ENCODE results near the gene PLPP3. TPM values are rescaled to one million over a fixed set of nuclear protein-coding genes. Genes with fewer than 3 reads are reported as not detected.

The PLPP3 gene
- total and polyA plus RNA-seq, 2 of the 8 experiments (the other 6 are each of a cell fraction or from before 2014, with no cell fraction given): 33.2 to 42.0 TPM

- no peaks in the 10 kb centered on the region for H4K20me1 ChIP-seq (replicated peaks in 1 of 2; ENCODE audit: control insufficient read depth in 1 of 2, insufficient read depth in 2 of 2, low read length in 2 of 2)
- H4K8ac ChIP-seq (ENCODE audit: extremely low read depth, insufficient read depth, low read length): no peak overlapping the region
- no peak overlapping the region for H3K56ac ChIP-seq (replicated peaks; ENCODE audit: insufficient read length, low read depth, low read length)
- H3K36me3 ChIP-seq (ENCODE audit: control insufficient read depth in 2 of 4, insufficient read depth in 4 of 4, low read length in 3 of 4): peaks cover 0 to 55% (median 17%) of the 10 kb centered on the region in 4 experiments; a peak in 7 of 8 replicates
- H3K79me2 ChIP-seq (ENCODE audit: control insufficient read depth in 1 of 2, insufficient read depth in 2 of 2, low read length in 2 of 2): peaks cover 24 to 79% of the 10 kb centered on the region in 2 experiments; a peak in 3 of 4 replicates
- H3K18ac ChIP-seq (ENCODE audit: extremely low read depth, low read length): peak overlapping the region; percentile 76; the same call in 1 of the 2 replicates
- H2AFZ ChIP-seq (ENCODE audit: low read length): no peak overlapping the region
- POLR2A ChIA-PET (ENCODE audit: partially characterized antibody): interaction anchor here (0.7 to 4.5 kb wide), 17 partner anchors 9 to 393 kb away, joined by 3 to 30 read pairs (median 4); partner anchors contain the start of gene PLPP3
- H3K9ac ChIP-seq (replicated peaks in 1 of 4; ENCODE audit: extremely low read depth in 1 of 4, low read depth in 3 of 4, low read length in 3 of 4): 0 out of 7 replicates have a peak overlapping the region, but pooled peaks of 1 of the 4 experiments have one; percentile 13
- peaks cover 15 to 65% (median 58%) of the 10 kb centered on the region in 4 experiments for H3K4me1 ChIP-seq (replicated peaks in 1 of 4; ENCODE audit: control insufficient read depth in 3 of 4, insufficient read depth in 4 of 4, low read length in 3 of 4)
- peak overlapping the region; percentile 82 for H3K4ac ChIP-seq (replicated peaks; ENCODE audit: insufficient read length, low read depth, low read length)
- no peak overlapping the region for H3K14ac ChIP-seq (ENCODE audit: insufficient read length)
- peak overlapping the region; percentile 22 to 53; a peak in 3 of 4 replicates for H3K4me2 ChIP-seq (ENCODE audit: insufficient read depth in 1 of 2, low read depth in 2 of 2, low read length in 2 of 2)
- DNase-seq (ENCODE audit: low read depth in 1 of 2, low spot score in 2 of 2) (peak in 1 of 2 experiments; percentile 46), FAIRE-seq (peak; percentile 97)
- H3K4me3 ChIP-seq (ENCODE audit: extremely low read depth in 1 of 4, insufficient read depth in 2 of 4, low read depth in 3 of 4, low read length in 4 of 4): peak overlapping the region in 1 of 4 experiments; percentile 20; a peak in 1 of 8 replicates
- H3K23ac ChIP-seq (ENCODE audit: insufficient read length): no peak overlapping the region
- H3K79me1 ChIP-seq (ENCODE audit: low read depth, low read length): peaks cover 26% of the 10 kb centered on the region
- no peak overlapping the region for H2BK15ac ChIP-seq (ENCODE audit: low read length)
- H3K27me3 ChIP-seq (replicated peaks in 1 of 4; ENCODE audit: control insufficient read depth in 3 of 4, extremely low read depth in 1 of 4, insufficient read depth in 3 of 4, low read length in 3 of 4): no peaks in the 10 kb centered on the region
- 21% methylated on average over 2 of the region's 2 CpGs; no CpG with 5 or more reads in 1 of the 2 experiments for WGBS, 2 experiments (ENCODE audit: extremely low coverage in 1 of 2, insufficient coverage in 1 of 2, insufficient read length in 1 of 2, insufficient replicate concordance in 2 of 2, low coverage in 1 of 2, low lambda C conversion rate in 2 of 2, missing lambda C conversion rate in 1 of 2)
- peak overlapping the region; percentile 98; the same call in 1 of the 2 replicates for H2BK12ac ChIP-seq (ENCODE audit: low read depth, low read length)
- no peaks in the 10 kb centered on the region for H3K9me3 ChIP-seq (ENCODE audit: insufficient read depth in 2 of 2, low read depth in 1 of 2, low read length in 1 of 2)
- no peaks in the 10 kb centered on the region; the same call in 1 of the 2 replicates for H3K23me2 ChIP-seq (ENCODE audit: low read depth, low read length)
- H2AK5ac ChIP-seq (ENCODE audit: low read depth, low read length): peak overlapping the region; percentile 43; the same call in 1 of the 2 replicates
- peak overlapping the region; percentile 98; the same call in 1 of the 2 replicates for H2BK5ac ChIP-seq (ENCODE audit: low read depth, low read length)
- H3K27ac ChIP-seq (ENCODE audit: low read depth, low read length): peak overlapping the region; percentile 81
- CTCF ChIA-PET (ENCODE audit: partially characterized antibody): interaction anchor here (0.6 to 2.7 kb wide), 6 partner anchors 14 to 54 kb away, joined by 4 to 9 read pairs (median 5); no protein-coding TSS in a partner anchor
- peak overlapping the region; percentile 91 for H2BK120ac ChIP-seq (replicated peaks; ENCODE audit: low read depth, low read length)
- peak overlapping the region; percentile 95 for H2BK20ac ChIP-seq (ENCODE audit: low read length)
- peak overlapping the region; percentile 95 for H4K91ac ChIP-seq (replicated peaks; ENCODE audit: insufficient read length, low read length)
- H4K5ac ChIP-seq (ENCODE audit: insufficient read length, low read depth, low read length): peak overlapping the region; percentile 57
- no peak for TF ChIP-seq CBX5 (IDR thresholded peaks at IDR 0.05; ENCODE audit: low read depth, low read length)
- TF ChIP-seq ASH2L (IDR thresholded peaks at IDR 0.05; ENCODE audit: low read length): peak; percentile 32
- peak in 1 of 2 experiments; percentile 76; a peak in 1 of 3 replicates for TF ChIP-seq POLR2A (IDR thresholded peaks at IDR 0.05; ENCODE audit: control extremely low read depth in 1 of 2, low read depth in 2 of 2, low read length in 2 of 2)
- TF ChIP-seq GTF2F1 (IDR thresholded peaks at IDR 0.05; ENCODE audit: borderline replicate concordance, low read depth, low read length): no peak
- no peak for TF ChIP-seq JUND (IDR thresholded peaks at IDR 0.05; ENCODE audit: low read length)
- TF ChIP-seq RAD21 (IDR thresholded peaks at IDR 0.05 in 1 of 2, conservative IDR thresholded peaks at IDR 0.05 in 1 of 2; ENCODE audit: low read depth in 2 of 2, low read length in 2 of 2): peak; percentile 6 to 19; a peak in 1 of 4 replicates
- no peak for TF ChIP-seq SRF (IDR thresholded peaks at IDR 0.05; ENCODE audit: low read depth, low read length)
- TF ChIP-seq CTBP2 (IDR thresholded peaks at IDR 0.05; ENCODE audit: borderline replicate concordance, insufficient read depth, insufficient read length, low read length): no peak
- no peak for TF ChIP-seq KDM4A (IDR thresholded peaks at IDR 0.05; ENCODE audit: low read depth, low read length, severe bottlenecking)
- TF ChIP-seq RBBP5 (IDR thresholded peaks at IDR 0.05; ENCODE audit: borderline replicate concordance, low read depth, low read length): no peak
- TF ChIP-seq RNF2 (IDR thresholded peaks at IDR 0.05; ENCODE audit: borderline replicate concordance, low read depth, low read length, missing control alignments, poor library complexity, severe bottlenecking): no peak
- TF ChIP-seq EZH2 (IDR thresholded peaks at IDR 0.05; ENCODE audit: low read depth, low read length, severe bottlenecking): no peak
These were observed 44.0 kb downstream of the PLPP3 start for GRCh38 chr1:56535362-56535761.

All from H1 (cell line).